MM.1S (cell line): ENCODE measurements around the gene GFM2.

Experiments
- EZH2 ChIP-seq: fragments of 300-600 bp; sonication (generic); optimal IDR thresholded peaks from 2 replicates; pipeline ENCODE3; 2017; ENCODE audit warnings: low read depth, mild to moderate bottlenecking, antibody characterized with exemption, low read length, mixed read lengths
- TF ChIP-seq, protein P1 (sequence below): fragments of 300-600 bp; sonication (generic); IDR thresholded peaks from 2 replicates; pipeline ENCODE4 v1.5.1; 2016; ENCODE audit warnings: antibody characterized with exemption, low read length, mixed read lengths

DNA sequence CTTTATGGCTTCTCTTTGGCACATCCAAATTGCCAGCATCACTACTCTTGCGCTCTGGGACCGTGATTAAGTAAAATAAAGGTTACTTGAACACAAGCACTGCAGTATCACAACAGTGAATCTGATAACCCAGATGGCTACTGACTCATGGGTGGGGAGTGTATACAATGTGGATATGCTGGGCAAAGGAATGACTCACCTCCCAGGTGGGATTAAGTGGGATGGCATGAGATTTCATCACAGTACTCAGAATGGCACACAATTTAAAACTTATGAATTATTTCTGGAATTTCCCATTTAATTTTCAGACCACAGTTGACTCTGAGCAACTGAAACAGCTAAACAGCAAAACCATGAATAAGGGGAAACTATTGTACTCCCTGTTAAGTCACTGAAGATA is 4.3 kb downstream of the GFM2 start:
- TF ChIP-seq, protein P1, sequence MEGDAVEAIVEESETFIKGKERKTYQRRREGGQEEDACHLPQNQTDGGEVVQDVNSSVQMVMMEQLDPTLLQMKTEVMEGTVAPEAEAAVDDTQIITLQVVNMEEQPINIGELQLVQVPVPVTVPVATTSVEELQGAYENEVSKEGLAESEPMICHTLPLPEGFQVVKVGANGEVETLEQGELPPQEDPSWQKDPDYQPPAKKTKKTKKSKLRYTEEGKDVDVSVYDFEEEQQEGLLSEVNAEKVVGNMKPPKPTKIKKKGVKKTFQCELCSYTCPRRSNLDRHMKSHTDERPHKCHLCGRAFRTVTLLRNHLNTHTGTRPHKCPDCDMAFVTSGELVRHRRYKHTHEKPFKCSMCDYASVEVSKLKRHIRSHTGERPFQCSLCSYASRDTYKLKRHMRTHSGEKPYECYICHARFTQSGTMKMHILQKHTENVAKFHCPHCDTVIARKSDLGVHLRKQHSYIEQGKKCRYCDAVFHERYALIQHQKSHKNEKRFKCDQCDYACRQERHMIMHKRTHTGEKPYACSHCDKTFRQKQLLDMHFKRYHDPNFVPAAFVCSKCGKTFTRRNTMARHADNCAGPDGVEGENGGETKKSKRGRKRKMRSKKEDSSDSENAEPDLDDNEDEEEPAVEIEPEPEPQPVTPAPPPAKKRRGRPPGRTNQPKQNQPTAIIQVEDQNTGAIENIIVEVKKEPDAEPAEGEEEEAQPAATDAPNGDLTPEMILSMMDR = no peak
- TF ChIP-seq EZH2 = no peak
